ENCODE data around the gene ENPP3. TPM values are rescaled to one million over a fixed set of nuclear protein-coding genes. Genes with fewer than 3 reads are reported as not detected.

The ENPP3 gene
- total and polyA plus RNA-seq, 2 of the 13 experiments (the other 11 are each of a cell fraction or from before 2014, with no cell fraction given) = 40.0 to 75.4 TPM

DNA sequence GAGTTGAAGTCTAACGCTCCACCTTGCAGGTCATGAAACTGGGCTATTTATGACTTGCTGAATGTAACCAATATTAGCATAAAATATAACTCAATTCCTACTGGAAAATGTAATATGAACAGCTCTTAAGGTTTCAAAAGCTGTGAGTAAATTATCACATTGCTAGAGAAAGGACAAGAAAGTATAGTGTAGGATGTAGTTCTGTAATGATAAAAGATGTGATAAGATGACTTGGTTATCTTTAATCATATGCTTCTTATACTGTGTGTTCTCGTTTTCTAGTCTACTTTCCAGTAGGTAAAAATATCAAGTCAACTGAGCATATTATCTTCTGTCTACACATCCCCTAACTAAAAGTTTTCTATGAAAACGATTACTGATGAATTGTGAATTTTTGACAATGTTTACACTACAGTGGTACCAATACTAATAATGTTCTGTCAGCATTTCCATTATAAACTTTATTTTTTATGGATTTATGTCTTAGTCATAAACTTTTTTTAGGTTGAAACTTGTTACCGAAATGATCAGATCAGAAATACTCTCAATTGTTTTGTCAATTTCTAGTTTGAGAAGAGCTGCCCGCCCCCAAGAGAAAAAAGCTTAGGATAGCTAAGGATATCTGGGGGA, 23.7 kb upstream of the ENPP3 start:
- in situ Hi-C loops (cut with HindIII; ENCODE audit: extremely low pct_ligation_motif_present, low pct_unique_long_range_greater_than_20kb) (no loop called here), intact Hi-C loops (cut with micrococcal nuclease; ENCODE audit: unreplicated experiment) (no loop called here)
- Histone ChIP-seq H3K4me3 (replicated peaks in 1 of 3; ENCODE audit: insufficient read depth in 1 of 3, low read depth in 2 of 3, low read length in 3 of 3) (no peak overlapping the region), H3K4me1 (ENCODE audit: insufficient read depth, low read length) (no peaks in the 10 kb centered on the region), H2AFZ (ENCODE audit: low read length) (no peak overlapping the region), H3K27ac (ENCODE audit: extremely low read length, insufficient read depth, low read length) (no peak overlapping the region), H3K27me3 (ENCODE audit: control insufficient read depth in 1 of 2, insufficient read depth in 2 of 2, low read length in 2 of 2) (no peaks in the 10 kb centered on the region), H3K9ac (ENCODE audit: insufficient read depth, low read depth, low read length) (no peak overlapping the region), H3K4me2 (ENCODE audit: low read depth, low read length) (no peak overlapping the region), H4K20me1 (ENCODE audit: insufficient read depth, low read length) (no peaks in the 10 kb centered on the region), H3K9me3 (ENCODE audit: low read length) (no peaks in the 10 kb centered on the region), H3K79me2 (ENCODE audit: insufficient read depth, low read length) (no peaks in the 10 kb centered on the region), H3K36me3 (replicated peaks in 1 of 2; ENCODE audit: control insufficient read depth in 1 of 2, insufficient read depth in 2 of 2, low read length in 2 of 2) (peaks cover 19 to 84% of the 10 kb centered on the region in 2 experiments)
- CTCF ChIA-PET (ENCODE audit: low intra/inter-chr PET ratio, low total read pairs) = no interaction called here
- no peak for TF ChIP-seq PAX8 (CRISPR knock-in tag; IDR thresholded peaks at IDR 0.05; ENCODE audit: borderline replicate concordance)
- no peak for TF ChIP-seq NFRKB (IDR thresholded peaks at IDR 0.05)
- TF ChIP-seq MAFK (conservative IDR thresholded peaks at IDR 0.05 in 1 of 2, IDR thresholded peaks at IDR 0.05 in 1 of 2; ENCODE audit: low read length in 2 of 2) = peak; percentile 51 to 81; a peak in 3 of 4 replicates
- TF ChIP-seq U2AF2 (IDR thresholded peaks at IDR 0.05; ENCODE audit: low read depth, low read length) = no peak
- TF ChIP-seq ZNF10 (CRISPR knock-in tag; IDR thresholded peaks at IDR 0.05; ENCODE audit: borderline replicate concordance, low read depth) = no peak
- no peak for TF ChIP-seq ZSCAN12 (CRISPR knock-in tag; IDR thresholded peaks at IDR 0.05)
- peak; percentile 60; the same call in 1 of the 2 replicates for TF ChIP-seq MAFF (IDR thresholded peaks at IDR 0.05; ENCODE audit: low read depth, low read length)
- no peak for TF ChIP-seq ZNF564 (CRISPR knock-in tag; IDR thresholded peaks at IDR 0.05)
- FAIRE-seq (no peak), ATAC-seq (no peak), DNase-seq (ENCODE audit: low spot score) (no peak)
- BruUV-seq (replicated peaks) = no TSS peak
- POLR2A ChIA-PET = no interaction called here
- 88% methylated on average over 5 of the region's 5 CpGs for WGBS (ENCODE audit: low lambda C conversion rate)

- Histone ChIP-seq H3K27ac (ENCODE audit: extremely low read length, insufficient read depth, low read length) (no peak overlapping the region), H2AFZ (ENCODE audit: low read length) (no peak overlapping the region), H3K4me3 (replicated peaks in 1 of 3; ENCODE audit: insufficient read depth in 1 of 3, low read depth in 2 of 3, low read length in 3 of 3) (no peak overlapping the region), H3K27me3 (ENCODE audit: control insufficient read depth in 1 of 2, insufficient read depth in 2 of 2, low read length in 2 of 2) (no peaks in the 10 kb centered on the region), H3K79me2 (ENCODE audit: insufficient read depth, low read length) (no peaks in the 10 kb centered on the region), H3K36me3 (replicated peaks in 1 of 2; ENCODE audit: control insufficient read depth in 1 of 2, insufficient read depth in 2 of 2, low read length in 2 of 2) (peaks cover 17 to 86% of the 10 kb centered on the region in 2 experiments), H3K9me3 (ENCODE audit: low read length) (no peaks in the 10 kb centered on the region), H4K20me1 (ENCODE audit: insufficient read depth, low read length) (no peaks in the 10 kb centered on the region), H3K4me1 (ENCODE audit: insufficient read depth, low read length) (no peaks in the 10 kb centered on the region), H3K9ac (ENCODE audit: insufficient read depth, low read depth, low read length) (no peak overlapping the region), H3K4me2 (ENCODE audit: low read depth, low read length) (no peak overlapping the region)
- in situ Hi-C loops (cut with HindIII; ENCODE audit: extremely low pct_ligation_motif_present, low pct_unique_long_range_greater_than_20kb) = no loop called here
- DNase-seq (ENCODE audit: low spot score) (no peak), FAIRE-seq (no peak), ATAC-seq (no peak)
- intact Hi-C loops (cut with micrococcal nuclease; ENCODE audit: unreplicated experiment) = no loop called here
- ChIA-PET POLR2A (no interaction called here), CTCF (ENCODE audit: low intra/inter-chr PET ratio, low total read pairs) (no interaction called here)
- WGBS (ENCODE audit: low lambda C conversion rate) = 99% methylated on average over 4 of the region's 4 CpGs
- BruUV-seq (replicated peaks) = no TSS peak
- TF ChIP-seq WIZ (CRISPR knock-in tag; IDR thresholded peaks at IDR 0.05) (no peak), TOPORS (CRISPR knock-in tag; IDR thresholded peaks at IDR 0.05) (no peak), SRF (IDR thresholded peaks at IDR 0.05; ENCODE audit: low read depth, low read length) (no peak), MED1 (CRISPR knock-in tag; IDR thresholded peaks at IDR 0.05) (no peak), CTCF (CRISPR knock-in tag; IDR thresholded peaks at IDR 0.05) (no peak), ZNF563 (CRISPR knock-in tag; IDR thresholded peaks at IDR 0.05) (no peak), TOE1 (CRISPR knock-in tag; IDR thresholded peaks at IDR 0.05) (no peak), NCOA1 (CRISPR knock-in tag; IDR thresholded peaks at IDR 0.05) (no peak), SP5 (CRISPR knock-in tag; IDR thresholded peaks at IDR 0.05; ENCODE audit: borderline replicate concordance, low read depth) (no peak)
- TF ChIP-seq, protein P1, sequence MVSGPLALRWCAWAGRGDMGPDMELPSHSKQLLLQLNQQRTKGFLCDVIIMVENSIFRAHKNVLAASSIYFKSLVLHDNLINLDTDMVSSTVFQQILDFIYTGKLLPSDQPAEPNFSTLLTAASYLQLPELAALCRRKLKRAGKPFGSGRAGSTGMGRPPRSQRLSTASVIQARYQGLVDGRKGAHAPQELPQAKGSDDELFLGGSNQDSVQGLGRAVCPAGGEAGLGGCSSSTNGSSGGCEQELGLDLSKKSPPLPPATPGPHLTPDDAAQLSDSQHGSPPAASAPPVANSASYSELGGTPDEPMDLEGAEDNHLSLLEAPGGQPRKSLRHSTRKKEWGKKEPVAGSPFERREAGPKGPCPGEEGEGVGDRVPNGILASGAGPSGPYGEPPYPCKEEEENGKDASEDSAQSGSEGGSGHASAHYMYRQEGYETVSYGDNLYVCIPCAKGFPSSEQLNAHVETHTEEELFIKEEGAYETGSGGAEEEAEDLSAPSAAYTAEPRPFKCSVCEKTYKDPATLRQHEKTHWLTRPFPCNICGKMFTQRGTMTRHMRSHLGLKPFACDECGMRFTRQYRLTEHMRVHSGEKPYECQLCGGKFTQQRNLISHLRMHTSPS (CRISPR knock-in tag; IDR thresholded peaks at IDR 0.05; ENCODE audit: low read depth) = no peak
These were observed 21.8 kb upstream of the ENPP3 start for GRCh38 chr6:131615275-131615674.
